ENCODE data around the gene CPEB4. TPM values are rescaled to one million over a fixed set of nuclear protein-coding genes. Genes with fewer than 3 reads are reported as not detected.
A peak's percentile ranks its signal among the peaks of the same experiment; 100 is the strongest.

CPEB4 gene
- total and polyA plus RNA-seq, 2 experiments from 2014 or later: 6.2 to 11.6 TPM

GRCh38 chr5:173920866-173921555 lies 32.9 kb downstream of the CPEB4 start:
- Histone ChIP-seq H3K9ac (no peak overlapping the region), H3K79me2 (ENCODE audit: insufficient read depth) (peaks cover 89% of the 10 kb centered on the region), H3K36me3 (ENCODE audit: low read depth) (no peaks in the 10 kb centered on the region), H3F3A (ENCODE audit: insufficient read depth) (peaks cover 28% of the 10 kb centered on the region), H2AFZ (no peak overlapping the region), H3K9me3 (ENCODE audit: low read depth) (no peaks in the 10 kb centered on the region), H3K4me1 (ENCODE audit: insufficient read depth) (peaks cover 47% of the 10 kb centered on the region), H3K4me3 (no peak overlapping the region), H3K27ac (peak overlapping the region; percentile 99; the same call in 1 of the 2 replicates), H4K20me1 (ENCODE audit: insufficient read depth) (no peaks in the 10 kb centered on the region), H3K4me2 (ENCODE audit: unreplicated experiment) (peak overlapping the region; percentile 33), H3K9me2 (ENCODE audit: insufficient read depth) (no peaks in the 10 kb centered on the region), H3K27me3 (replicated peaks; ENCODE audit: insufficient read depth) (no peaks in the 10 kb centered on the region)
- peak; percentile 47 for DNase-seq
- TF ChIP-seq EZH2phosphoT487 (IDR thresholded peaks at IDR 0.05; ENCODE audit: insufficient read depth, low read depth) (no peak), EZH2 (IDR thresholded peaks at IDR 0.05; ENCODE audit: insufficient read depth, poor library complexity, severe bottlenecking) (no peak)
- in situ Hi-C loops (cut with MboI): no loop called here
- WGBS, 2 experiments (ENCODE audit: low coverage in 1 of 2, low lambda C conversion rate in 2 of 2, missing lambda C conversion rate in 2 of 2): 83 to 87% methylated on average over 3 of the region's 3 CpGs

GRCh38 chr5:173922527-173922926 lies 34.4 kb downstream of the CPEB4 start:
- Histone ChIP-seq H3K36me3 (ENCODE audit: low read depth) (no peaks in the 10 kb centered on the region), H3K9me3 (ENCODE audit: low read depth) (no peaks in the 10 kb centered on the region), H3K79me2 (ENCODE audit: insufficient read depth) (peaks cover 90% of the 10 kb centered on the region), H3K4me2 (ENCODE audit: unreplicated experiment) (no peak overlapping the region), H3K9ac (no peak overlapping the region), H3F3A (ENCODE audit: insufficient read depth) (peaks cover 21% of the 10 kb centered on the region), H4K20me1 (ENCODE audit: insufficient read depth) (no peaks in the 10 kb centered on the region), H3K27ac (no peak overlapping the region), H3K4me3 (no peak overlapping the region), H3K27me3 (replicated peaks; ENCODE audit: insufficient read depth) (no peaks in the 10 kb centered on the region), H2AFZ (no peak overlapping the region), H3K9me2 (ENCODE audit: insufficient read depth) (no peaks in the 10 kb centered on the region), H3K4me1 (ENCODE audit: insufficient read depth) (peaks cover 48% of the 10 kb centered on the region)
- 97 to 99% methylated on average over 2 of the region's 2 CpGs for WGBS, 2 experiments (ENCODE audit: low coverage in 1 of 2, low lambda C conversion rate in 2 of 2, missing lambda C conversion rate in 2 of 2)
- no peak for DNase-seq
- TF ChIP-seq EZH2phosphoT487 (IDR thresholded peaks at IDR 0.05; ENCODE audit: insufficient read depth, low read depth) (no peak), EZH2 (IDR thresholded peaks at IDR 0.05; ENCODE audit: insufficient read depth, poor library complexity, severe bottlenecking) (no peak)
- in situ Hi-C loops (cut with MboI): no loop called here

- Histone ChIP-seq H2AFZ (no peak overlapping the region), H3K4me1 (ENCODE audit: insufficient read depth) (peaks cover 48% of the 10 kb centered on the region), H3K79me2 (ENCODE audit: insufficient read depth) (peaks cover 99% of the 10 kb centered on the region), H3K9me2 (ENCODE audit: insufficient read depth) (no peaks in the 10 kb centered on the region), H3K27me3 (replicated peaks; ENCODE audit: insufficient read depth) (no peaks in the 10 kb centered on the region), H3K4me3 (no peak overlapping the region), H3K27ac (no peak overlapping the region), H3K9me3 (ENCODE audit: low read depth) (no peaks in the 10 kb centered on the region), H3K36me3 (ENCODE audit: low read depth) (no peaks in the 10 kb centered on the region), H3K9ac (no peak overlapping the region), H3K4me2 (ENCODE audit: unreplicated experiment) (peak overlapping the region; percentile 29), H3F3A (ENCODE audit: insufficient read depth) (peaks cover 12% of the 10 kb centered on the region), H4K20me1 (ENCODE audit: insufficient read depth) (no peaks in the 10 kb centered on the region)
- no peak for TF ChIP-seq EZH2phosphoT487 (IDR thresholded peaks at IDR 0.05; ENCODE audit: insufficient read depth, low read depth)
- DNase-seq: peak; percentile 45
- 92 to 97% methylated on average over 3 of the region's 3 CpGs for WGBS, 2 experiments (ENCODE audit: low coverage in 1 of 2, low lambda C conversion rate in 2 of 2, missing lambda C conversion rate in 2 of 2)
- in situ Hi-C loops (cut with MboI): no loop called here
These were observed 35.3 kb downstream of the CPEB4 start for GRCh38 chr5:173923218-173924095.

GRCh38 chr5:173924899-173925298 lies 36.8 kb downstream of the CPEB4 start:
- no peaks in the 10 kb centered on the region for H3K9me2 ChIP-seq (ENCODE audit: insufficient read depth)
- H3K27me3 ChIP-seq (replicated peaks; ENCODE audit: insufficient read depth): no peaks in the 10 kb centered on the region
- H3K4me1 ChIP-seq (ENCODE audit: insufficient read depth): peaks cover 38% of the 10 kb centered on the region
- no peak overlapping the region for H3K27ac ChIP-seq
- peaks cover 99% of the 10 kb centered on the region for H3K79me2 ChIP-seq (ENCODE audit: insufficient read depth)
- H3K9me3 ChIP-seq (ENCODE audit: low read depth): no peaks in the 10 kb centered on the region
- in situ Hi-C loops (cut with MboI): no loop called here
- DNase-seq: no peak
- TF ChIP-seq EZH2 (IDR thresholded peaks at IDR 0.05; ENCODE audit: insufficient read depth, poor library complexity, severe bottlenecking): no peak
- TF ChIP-seq EZH2phosphoT487 (IDR thresholded peaks at IDR 0.05; ENCODE audit: insufficient read depth, low read depth): no peak
- H2AFZ ChIP-seq: no peak overlapping the region
- no peaks in the 10 kb centered on the region for H4K20me1 ChIP-seq (ENCODE audit: insufficient read depth)
- no peaks in the 10 kb centered on the region; the same call in 1 of the 2 replicates for H3F3A ChIP-seq (ENCODE audit: insufficient read depth)
- H3K4me2 ChIP-seq (ENCODE audit: unreplicated experiment): no peak overlapping the region
- no peak overlapping the region for H3K9ac ChIP-seq
- no peak overlapping the region for H3K4me3 ChIP-seq
- H3K36me3 ChIP-seq (ENCODE audit: low read depth): no peaks in the 10 kb centered on the region

Measured in GM23248 (cell line).